ENCODE data around the gene LLGL1.

The LLGL1 gene

DNA sequence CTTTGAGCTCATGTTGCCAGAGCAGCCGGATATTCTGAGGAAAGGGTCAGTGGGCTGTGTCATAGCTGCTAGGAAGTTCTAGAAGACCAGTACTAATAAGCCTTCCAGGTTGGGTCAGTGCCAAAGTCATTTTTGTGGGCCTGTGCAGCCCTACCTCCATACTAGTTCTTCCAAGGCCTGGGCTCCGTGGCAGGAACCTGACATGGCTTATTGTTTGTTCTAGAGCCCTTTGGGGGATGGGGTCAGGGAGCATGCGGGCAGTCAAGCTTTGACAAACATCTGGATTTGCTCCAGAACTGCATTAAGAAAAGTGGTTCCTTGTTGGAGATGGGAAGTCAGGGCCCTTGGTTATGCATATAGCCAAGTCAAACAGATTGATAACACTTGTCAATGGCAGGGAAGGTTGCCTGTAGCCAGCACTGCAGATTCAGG, 34.2 kb upstream of the LLGL1 start:
- Histone ChIP-seq H3K27me3 (ENCODE audit: control insufficient read depth in 5 of 5, insufficient read depth in 4 of 5, low read length in 5 of 5) (no peaks in the 10 kb centered on the region), H3K4me1 (ENCODE audit: control insufficient read depth in 5 of 5, insufficient read depth in 5 of 5, low read length in 5 of 5) (peaks cover 18 to 62% (median 57%) of the 10 kb centered on the region in 5 donors), H3K27ac (ENCODE audit: low read depth, low read length) (peak overlapping the region; percentile 97), H3K9ac (ENCODE audit: low read length in 5 of 5) (peak overlapping the region in 3 of 5 donors; percentile 9 to 52 (median 31)), H3K4me3 (ENCODE audit: low read depth in 1 of 5, low read length in 5 of 5) (peak overlapping the region in 3 of 5 donors; percentile 6 to 29 (median 17)), H3K36me3 (ENCODE audit: control insufficient read depth in 5 of 5, insufficient read depth in 5 of 5, low read length in 5 of 5) (peaks cover 11 to 28% (median 22%) of the 10 kb centered on the region in 5 donors), H3K9me3 (ENCODE audit: control insufficient read depth in 5 of 5, low read length in 5 of 5) (no peaks in the 10 kb centered on the region)

DNA sequence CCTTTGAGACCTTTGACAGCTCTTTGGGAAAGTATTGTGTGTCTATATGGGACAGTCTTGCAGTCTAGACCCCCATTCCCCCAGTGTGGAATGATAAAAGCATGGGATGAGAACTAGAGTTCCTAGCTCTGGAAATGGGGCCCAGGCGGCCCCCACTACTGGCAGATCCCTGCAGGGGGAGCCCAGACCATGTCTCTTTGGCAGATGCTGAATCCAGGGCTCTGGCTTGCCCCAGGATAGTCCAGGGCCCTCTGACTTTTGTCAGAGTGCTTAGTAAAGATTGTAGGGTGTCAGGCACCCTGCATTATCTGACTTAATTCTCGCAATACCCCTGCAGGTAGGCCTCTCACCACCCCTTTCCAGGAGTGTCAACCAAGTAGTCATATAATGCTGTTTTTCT, 33.5 kb upstream of the LLGL1 start:
- peaks cover 11 to 35% (median 25%) of the 10 kb centered on the region in 5 donors for H3K36me3 ChIP-seq (ENCODE audit: control insufficient read depth in 5 of 5, insufficient read depth in 5 of 5, low read length in 5 of 5)
- no peaks in the 10 kb centered on the region for H3K9me3 ChIP-seq (ENCODE audit: control insufficient read depth in 5 of 5, low read length in 5 of 5)
- peaks cover 15 to 55% (median 50%) of the 10 kb centered on the region in 5 donors for H3K4me1 ChIP-seq (ENCODE audit: control insufficient read depth in 5 of 5, insufficient read depth in 5 of 5, low read length in 5 of 5)
- H3K4me3 ChIP-seq (ENCODE audit: low read depth in 1 of 5, low read length in 5 of 5) = no peak overlapping the region
- H3K27ac ChIP-seq (ENCODE audit: low read depth, low read length) = peak overlapping the region; percentile 97
- peak overlapping the region in 3 of 5 donors; percentile 1 to 21 (median 18) for H3K9ac ChIP-seq (ENCODE audit: low read length in 5 of 5)
- H3K27me3 ChIP-seq (ENCODE audit: control insufficient read depth in 5 of 5, insufficient read depth in 4 of 5, low read length in 5 of 5) = no peaks in the 10 kb centered on the region

DNA sequence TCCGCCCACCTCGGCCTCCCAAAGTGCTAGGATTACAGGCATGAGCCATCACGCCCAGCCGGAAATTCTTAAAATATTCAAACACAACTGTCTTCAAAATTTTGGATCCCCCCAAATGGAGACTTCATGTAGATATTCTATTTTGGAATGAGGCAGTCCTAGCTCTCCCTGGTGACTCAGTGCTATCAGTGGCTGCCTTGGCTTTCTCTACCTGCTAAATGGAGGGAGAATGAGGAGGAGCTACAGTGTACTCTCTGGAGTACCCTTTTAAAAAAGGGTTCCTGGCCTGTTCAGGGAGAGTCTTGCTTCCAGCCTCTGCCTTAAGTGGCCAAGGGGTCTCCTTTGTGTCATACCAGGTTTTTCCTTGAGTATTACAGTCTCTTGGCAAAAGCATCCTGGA, 31.0 kb upstream of the LLGL1 start:
- H3K27ac ChIP-seq (ENCODE audit: low read depth, low read length) = no peak overlapping the region
- no peaks in the 10 kb centered on the region for H3K27me3 ChIP-seq (ENCODE audit: control insufficient read depth in 5 of 5, insufficient read depth in 4 of 5, low read length in 5 of 5)
- peaks cover 10 to 56% (median 49%) of the 10 kb centered on the region in 5 donors for H3K4me1 ChIP-seq (ENCODE audit: control insufficient read depth in 5 of 5, insufficient read depth in 5 of 5, low read length in 5 of 5)
- H3K9ac ChIP-seq (ENCODE audit: low read length in 5 of 5) = peak overlapping the region in 1 of 5 donors; percentile 44
- H3K36me3 ChIP-seq (ENCODE audit: control insufficient read depth in 5 of 5, insufficient read depth in 5 of 5, low read length in 5 of 5) = peaks cover 14 to 54% (median 47%) of the 10 kb centered on the region in 5 donors
- H3K4me3 ChIP-seq (ENCODE audit: low read depth in 1 of 5, low read length in 5 of 5) = no peak overlapping the region
- H3K9me3 ChIP-seq (ENCODE audit: control insufficient read depth in 5 of 5, low read length in 5 of 5) = no peaks in the 10 kb centered on the region

DNA sequence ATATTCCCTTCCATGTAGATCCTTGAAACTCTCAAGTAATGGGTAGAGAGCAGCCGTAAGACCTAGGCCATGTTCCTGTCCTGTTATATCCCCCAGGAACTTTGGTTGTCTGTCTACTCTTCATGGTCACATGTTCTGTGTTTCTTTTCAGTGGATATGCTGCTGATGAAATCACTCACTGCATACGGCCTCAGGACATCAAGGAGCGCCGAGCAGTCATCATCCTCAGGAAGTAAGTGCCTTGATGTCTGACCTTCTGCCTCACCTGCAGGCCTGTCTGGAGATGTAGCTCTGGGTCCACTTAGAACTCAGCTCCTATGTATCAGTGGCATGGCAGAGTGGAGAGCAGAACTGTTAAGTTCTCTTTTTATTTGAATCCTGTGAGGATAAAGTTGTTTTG, 30.6 kb upstream of the LLGL1 start:
- no peaks in the 10 kb centered on the region for H3K9me3 ChIP-seq (ENCODE audit: control insufficient read depth in 5 of 5, low read length in 5 of 5)
- H3K36me3 ChIP-seq (ENCODE audit: control insufficient read depth in 5 of 5, insufficient read depth in 5 of 5, low read length in 5 of 5) = peaks cover 14 to 54% (median 49%) of the 10 kb centered on the region in 5 donors
- H3K27ac ChIP-seq (ENCODE audit: low read depth, low read length) = no peak overlapping the region
- H3K9ac ChIP-seq (ENCODE audit: low read length in 5 of 5) = peak overlapping the region in 1 of 5 donors; percentile 44
- no peak overlapping the region for H3K4me3 ChIP-seq (ENCODE audit: low read depth in 1 of 5, low read length in 5 of 5)
- peaks cover 9 to 53% (median 47%) of the 10 kb centered on the region in 5 donors for H3K4me1 ChIP-seq (ENCODE audit: control insufficient read depth in 5 of 5, insufficient read depth in 5 of 5, low read length in 5 of 5)
- no peaks in the 10 kb centered on the region for H3K27me3 ChIP-seq (ENCODE audit: control insufficient read depth in 5 of 5, insufficient read depth in 4 of 5, low read length in 5 of 5)

DNA sequence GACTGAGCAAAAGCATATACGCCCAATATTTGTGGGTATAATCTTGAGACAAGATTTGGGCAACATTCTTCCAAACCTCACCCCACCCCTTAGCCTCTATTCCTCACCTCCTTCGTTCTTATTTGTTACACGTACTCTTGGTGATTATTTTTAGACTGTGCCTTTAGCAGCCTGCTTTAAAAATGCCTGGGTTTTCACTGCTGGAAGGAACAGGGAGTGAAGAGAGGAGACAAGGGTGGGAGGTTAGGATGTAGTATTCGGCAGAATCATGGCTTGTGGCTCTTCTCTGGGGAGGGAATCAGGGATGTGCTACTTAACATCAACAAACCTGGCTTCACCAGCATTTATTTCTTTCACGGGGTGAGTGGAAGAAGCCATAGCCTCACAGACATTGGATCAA, 30.2 kb upstream of the LLGL1 start:
- Histone ChIP-seq H3K9ac (ENCODE audit: low read length in 5 of 5) (no peak overlapping the region), H3K36me3 (ENCODE audit: control insufficient read depth in 5 of 5, insufficient read depth in 5 of 5, low read length in 5 of 5) (peaks cover 14 to 56% (median 50%) of the 10 kb centered on the region in 5 donors), H3K27ac (ENCODE audit: low read depth, low read length) (no peak overlapping the region), H3K9me3 (ENCODE audit: control insufficient read depth in 5 of 5, low read length in 5 of 5) (no peaks in the 10 kb centered on the region), H3K27me3 (ENCODE audit: control insufficient read depth in 5 of 5, insufficient read depth in 4 of 5, low read length in 5 of 5) (no peaks in the 10 kb centered on the region), H3K4me1 (ENCODE audit: control insufficient read depth in 5 of 5, insufficient read depth in 5 of 5, low read length in 5 of 5) (peaks cover 7 to 48% (median 45%) of the 10 kb centered on the region in 5 donors), H3K4me3 (ENCODE audit: low read depth in 1 of 5, low read length in 5 of 5) (no peak overlapping the region)

DNA sequence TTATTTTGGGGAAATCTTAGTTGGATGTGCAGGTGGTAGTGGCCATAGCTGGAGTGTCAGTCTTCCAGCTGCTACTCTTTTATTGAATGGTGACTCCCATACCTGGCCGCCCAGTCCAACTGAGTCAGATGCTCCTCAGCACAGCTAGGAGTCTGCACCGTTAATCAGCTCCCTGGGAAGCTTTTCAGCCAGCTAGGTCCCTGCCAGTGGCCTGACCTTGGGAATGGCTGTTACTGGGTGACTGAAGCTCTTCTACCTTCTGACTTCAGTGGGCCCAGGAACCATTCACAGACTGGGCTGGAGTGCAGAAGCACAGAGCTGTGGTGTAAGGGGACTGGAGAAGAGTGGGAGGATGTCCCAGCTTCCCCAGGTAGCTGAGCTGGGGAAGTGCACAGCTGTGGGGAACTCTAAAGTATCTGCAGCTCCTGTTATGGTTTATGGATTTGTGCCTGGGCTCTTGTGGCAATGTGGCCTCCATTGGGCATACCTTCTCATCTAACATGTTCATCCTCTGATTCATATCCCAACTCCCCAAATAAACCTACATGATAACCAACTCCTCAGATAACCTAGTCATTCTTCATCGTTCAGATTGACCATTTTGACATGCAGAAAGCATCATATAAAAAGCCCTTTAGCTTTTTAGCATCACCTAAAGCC, 27.8 kb upstream of the LLGL1 start:
- H3K36me3 ChIP-seq (ENCODE audit: control insufficient read depth in 5 of 5, insufficient read depth in 5 of 5, low read length in 5 of 5) = peaks cover 14 to 64% (median 60%) of the 10 kb centered on the region in 5 donors

DNA sequence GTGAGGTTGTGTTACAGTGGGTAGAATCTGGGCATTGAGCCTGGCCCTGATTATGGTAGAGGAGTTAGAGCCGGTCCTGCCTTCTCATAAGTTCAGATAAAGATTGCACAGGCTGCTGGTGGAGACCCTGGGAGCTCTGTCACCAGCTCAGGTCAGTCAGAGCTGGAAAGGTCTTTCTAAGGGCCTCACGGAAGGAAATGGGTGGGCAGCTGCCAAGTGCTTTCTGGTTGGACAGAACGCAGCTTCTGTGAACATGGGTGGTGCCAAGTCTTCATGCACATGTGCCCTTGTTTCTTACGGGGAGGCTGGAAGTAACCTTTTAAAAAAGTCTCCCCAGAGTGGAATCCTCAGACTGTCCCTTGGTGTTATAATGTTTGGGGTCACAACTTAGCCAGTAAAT, 26.9 kb upstream of the LLGL1 start:
- H3K4me1 ChIP-seq (ENCODE audit: control insufficient read depth in 5 of 5, insufficient read depth in 5 of 5, low read length in 5 of 5) = peaks cover 6 to 35% (median 26%) of the 10 kb centered on the region in 5 donors
- H3K9ac ChIP-seq (ENCODE audit: low read length in 5 of 5) = peak overlapping the region in 2 of 5 donors; percentile 58 to 64
- peaks cover 14 to 69% (median 64%) of the 10 kb centered on the region in 5 donors for H3K36me3 ChIP-seq (ENCODE audit: control insufficient read depth in 5 of 5, insufficient read depth in 5 of 5, low read length in 5 of 5)
- no peaks in the 10 kb centered on the region for H3K27me3 ChIP-seq (ENCODE audit: control insufficient read depth in 5 of 5, insufficient read depth in 4 of 5, low read length in 5 of 5)
- no peak overlapping the region for H3K27ac ChIP-seq (ENCODE audit: low read depth, low read length)
- H3K9me3 ChIP-seq (ENCODE audit: control insufficient read depth in 5 of 5, low read length in 5 of 5) = no peaks in the 10 kb centered on the region
- H3K4me3 ChIP-seq (ENCODE audit: low read depth in 1 of 5, low read length in 5 of 5) = no peak overlapping the region

More for the DNA sequence above, 27.8 kb upstream of the LLGL1 start:
- Histone ChIP-seq H3K27me3 (ENCODE audit: control insufficient read depth in 5 of 5, insufficient read depth in 4 of 5, low read length in 5 of 5) (no peaks in the 10 kb centered on the region), H3K9ac (ENCODE audit: low read length in 5 of 5) (peak overlapping the region in 2 of 5 donors; percentile 58 to 64), H3K4me3 (ENCODE audit: low read depth in 1 of 5, low read length in 5 of 5) (no peak overlapping the region), H3K4me1 (ENCODE audit: control insufficient read depth in 5 of 5, insufficient read depth in 5 of 5, low read length in 5 of 5) (peaks cover 6 to 35% (median 26%) of the 10 kb centered on the region in 5 donors), H3K9me3 (ENCODE audit: control insufficient read depth in 5 of 5, low read length in 5 of 5) (no peaks in the 10 kb centered on the region), H3K27ac (ENCODE audit: low read depth, low read length) (no peak overlapping the region)

DNA sequence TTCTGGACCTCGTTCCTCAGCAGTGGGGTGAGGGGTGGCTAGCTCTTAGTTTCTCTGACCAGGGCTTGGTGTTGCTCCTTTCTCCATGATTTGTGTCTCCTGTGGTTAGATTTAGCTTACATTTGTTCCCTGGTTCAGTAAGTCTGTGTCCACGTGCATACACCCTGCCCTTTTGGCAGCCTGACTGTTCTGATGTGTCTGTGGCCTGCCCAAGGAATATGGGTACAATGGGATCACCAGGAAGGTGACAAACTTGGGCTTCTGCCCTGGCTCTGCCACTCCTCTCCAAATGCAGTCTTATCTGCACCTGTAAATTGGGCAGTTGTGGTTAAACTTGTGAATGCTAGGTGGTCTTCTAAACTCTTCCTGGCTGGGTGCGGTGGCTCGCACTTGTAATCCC, 24.3 kb upstream of the LLGL1 start:
- Histone ChIP-seq H3K27me3 (ENCODE audit: control insufficient read depth in 5 of 5, insufficient read depth in 4 of 5, low read length in 5 of 5) (no peaks in the 10 kb centered on the region), H3K4me3 (ENCODE audit: low read depth in 1 of 5, low read length in 5 of 5) (no peak overlapping the region), H3K9ac (ENCODE audit: low read length in 5 of 5) (no peak overlapping the region), H3K4me1 (ENCODE audit: control insufficient read depth in 5 of 5, insufficient read depth in 5 of 5, low read length in 5 of 5) (peaks cover 6 to 34% (median 26%) of the 10 kb centered on the region in 5 donors), H3K27ac (ENCODE audit: low read depth, low read length) (no peak overlapping the region), H3K36me3 (ENCODE audit: control insufficient read depth in 5 of 5, insufficient read depth in 5 of 5, low read length in 5 of 5) (peaks cover 3 to 72% (median 62%) of the 10 kb centered on the region in 5 donors), H3K9me3 (ENCODE audit: control insufficient read depth in 5 of 5, low read length in 5 of 5) (no peaks in the 10 kb centered on the region)

DNA sequence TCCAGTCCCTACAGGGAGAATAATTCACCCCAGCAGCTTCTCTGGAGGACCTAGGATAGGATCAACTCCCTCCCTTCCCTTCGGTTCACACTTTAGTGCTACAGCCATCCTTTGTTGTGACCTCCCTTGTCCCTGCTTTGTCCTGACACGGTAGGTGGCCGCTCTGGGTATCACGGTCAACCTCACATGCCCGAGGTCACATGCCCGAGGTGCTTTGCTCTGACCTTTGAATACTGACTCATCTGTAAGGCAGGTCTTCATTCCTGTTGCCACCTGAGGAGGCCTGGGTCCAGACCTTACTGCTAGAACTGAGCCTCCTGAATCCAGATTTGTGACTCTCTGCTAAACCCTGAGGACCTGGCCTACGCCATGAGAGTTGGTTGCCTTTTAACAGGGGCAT, 22.1 kb upstream of the LLGL1 start:
- Histone ChIP-seq H3K4me1 (ENCODE audit: control insufficient read depth in 5 of 5, insufficient read depth in 5 of 5, low read length in 5 of 5) (peaks cover 6 to 23% (median 14%) of the 10 kb centered on the region in 5 donors), H3K27ac (ENCODE audit: low read depth, low read length) (no peak overlapping the region), H3K36me3 (ENCODE audit: control insufficient read depth in 5 of 5, insufficient read depth in 5 of 5, low read length in 5 of 5) (peaks cover 0 to 71% (median 64%) of the 10 kb centered on the region in 5 donors), H3K4me3 (ENCODE audit: low read depth in 1 of 5, low read length in 5 of 5) (no peak overlapping the region), H3K9me3 (ENCODE audit: control insufficient read depth in 5 of 5, low read length in 5 of 5) (no peaks in the 10 kb centered on the region), H3K9ac (ENCODE audit: low read length in 5 of 5) (peak overlapping the region in 1 of 5 donors; percentile 2), H3K27me3 (ENCODE audit: control insufficient read depth in 5 of 5, insufficient read depth in 4 of 5, low read length in 5 of 5) (no peaks in the 10 kb centered on the region)

DNA sequence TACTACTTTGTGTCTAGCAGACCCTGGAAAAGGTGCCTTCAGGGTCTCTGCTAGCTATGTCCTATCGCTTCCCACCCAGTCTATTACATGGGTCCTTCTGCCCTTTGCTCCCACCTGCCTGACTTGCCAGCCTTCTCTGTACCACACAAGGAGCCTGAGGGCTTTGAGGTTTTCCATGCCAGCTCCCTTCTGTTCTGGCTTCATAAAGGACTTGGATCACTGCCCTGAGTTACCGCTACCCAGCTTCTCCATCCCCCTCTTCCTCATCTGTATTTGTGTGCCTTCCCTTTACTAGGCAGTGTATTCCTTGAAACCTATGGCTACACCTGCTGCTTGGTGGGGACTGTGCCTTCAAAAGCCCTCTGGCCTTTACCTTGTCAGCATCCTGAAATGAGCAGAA, 19.6 kb upstream of the LLGL1 start:
- Histone ChIP-seq H3K27ac (ENCODE audit: low read depth, low read length) (no peak overlapping the region), H3K4me1 (ENCODE audit: control insufficient read depth in 5 of 5, insufficient read depth in 5 of 5, low read length in 5 of 5) (peaks cover 0 to 4% (median 3%) of the 10 kb centered on the region in 5 donors), H3K9ac (ENCODE audit: low read length in 5 of 5) (peak overlapping the region in 1 of 5 donors; percentile 16), H3K36me3 (ENCODE audit: control insufficient read depth in 5 of 5, insufficient read depth in 5 of 5, low read length in 5 of 5) (peaks cover 0 to 77% (median 71%) of the 10 kb centered on the region in 5 donors), H3K4me3 (ENCODE audit: low read depth in 1 of 5, low read length in 5 of 5) (no peak overlapping the region), H3K9me3 (ENCODE audit: control insufficient read depth in 5 of 5, low read length in 5 of 5) (no peaks in the 10 kb centered on the region), H3K27me3 (ENCODE audit: control insufficient read depth in 5 of 5, insufficient read depth in 4 of 5, low read length in 5 of 5) (no peaks in the 10 kb centered on the region)

All from subcutaneous abdominal adipose tissue (tissue), 5 donors.